Islet of Langerhans (tissue), 1 donor: ENCODE data around the gene PNLIP.

ENCODE experiments used
- FAIRE-seq: peaks from one replicate; lab custom pipeline; 2011; peaks lifted over from hg19 to GRCh38; lab: Jason Lieb, UNC

PNLIP gene

GRCh38 chr10:116587878-116588591 lies 42.3 kb downstream of the PNLIP start:
- no peak for FAIRE-seq

GRCh38 chr10:116588995-116589394 lies 43.3 kb downstream of the PNLIP start:
- FAIRE-seq: no peak

GRCh38 chr10:116589926-116590325 lies 44.2 kb downstream of the PNLIP start:
- no peak for FAIRE-seq

GRCh38 chr10:116590590-116591444 lies 45.1 kb downstream of the PNLIP start, which contains the start of gene PNLIPRP1:
Gene PNLIPRP1, plus strand, starts transcription at chr10:116590959. Its CDS starts 171 bp downstream, at chr10:116591130.
- no peak for FAIRE-seq

- FAIRE-seq: no peak
Observed at GRCh38 chr10:116593139-116593740, 47.5 kb downstream of the PNLIP start.

- FAIRE-seq: no peak
Observed at GRCh38 chr10:116594525-116595035, 48.8 kb downstream of the PNLIP start.

- no peak for FAIRE-seq
Observed at GRCh38 chr10:116596062-116596461, 50.3 kb downstream of the PNLIP start.

- FAIRE-seq: no peak
Observed at GRCh38 chr10:116597543-116597942, 51.8 kb downstream of the PNLIP start.

- FAIRE-seq: no peak
Observed at GRCh38 chr10:116598329-116598728, 52.6 kb downstream of the PNLIP start.

- FAIRE-seq: no peak
Observed at GRCh38 chr10:116599991-116600390, 54.3 kb downstream of the PNLIP start.

- FAIRE-seq: no peak
Observed at GRCh38 chr10:116602648-116603400, 57.1 kb downstream of the PNLIP start.

GRCh38 chr10:116606061-116606483 lies 60.3 kb downstream of the PNLIP start:
- FAIRE-seq: no peak

- no peak for FAIRE-seq
Observed at GRCh38 chr10:116607336-116607735, 61.6 kb downstream of the PNLIP start.

GRCh38 chr10:116608686-116609594 lies 63.2 kb downstream of the PNLIP start:
- no peak for FAIRE-seq

GRCh38 chr10:116610443-116611152 lies 64.9 kb downstream of the PNLIP start:
- FAIRE-seq: no peak

- FAIRE-seq: no peak
Observed at GRCh38 chr10:116611153-116611545, 65.4 kb downstream of the PNLIP start.

- no peak for FAIRE-seq
Observed at GRCh38 chr10:116612107-116612769, 66.5 kb downstream of the PNLIP start.

GRCh38 chr10:116613471-116613870 lies 67.7 kb downstream of the PNLIP start:
- no peak for FAIRE-seq

- no peak for FAIRE-seq
Observed at GRCh38 chr10:116614796-116615195, 69.1 kb downstream of the PNLIP start.
